K562 (cell line): ENCODE results near the gene NR2C2AP. TPM values are rescaled to one million over a fixed set of nuclear protein-coding genes. Genes with fewer than 3 reads are reported as not detected.

ENCODE experiments used
- DEAF1 ChIP-seq: fragments of 450-650 bp; formaldehyde crosslinking; IDR thresholded peaks from 2 replicates; pipeline ENCODE4 v1.4.0; 2020; ENCODE audit warnings: mild to moderate bottlenecking, moderate library complexity
- DIDO1 ChIP-seq: fragments of 450-650 bp; IDR thresholded peaks from 2 replicates; pipeline ENCODE4 v1.6.1; 2016; ENCODE audit warnings: low read depth, missing biosample characterization, missing genetic modification characterization
- ELK1 ChIP-seq: sonication (generic); formaldehyde crosslinking; IDR thresholded peaks from 2 replicates; pipeline ENCODE4 v1.8.1; 2022; ENCODE audit warnings: missing genetic modification reagents
- PCBP2 ChIP-seq: fragments of 200-400 bp; formaldehyde crosslinking; IDR thresholded peaks from 2 replicates; pipeline ENCODE4 v1.6.1; 2018; ENCODE audit warnings: low read length, low read depth, mild to moderate bottlenecking, moderate library complexity; ENCODE audit not compliant: poor library complexity, severe bottlenecking
- POLR2AphosphoS5 ChIP-seq: IDR thresholded peaks from 2 replicates; pipeline ENCODE4 v1.6.1; 2011; ENCODE audit warnings: mild to moderate bottlenecking, low read depth, low read length, moderate library complexity; ENCODE audit not compliant: control insufficient read depth, insufficient read depth
- PRDM10 ChIP-seq: fragments of 450-650 bp; IDR thresholded peaks from 2 replicates; pipeline ENCODE4 v1.6.1; 2018; ENCODE audit not compliant: partially characterized antibody
- PYGO2 ChIP-seq: fragments of 450-650 bp; IDR thresholded peaks from 2 replicates; pipeline ENCODE4 v1.6.1; 2016; ENCODE audit warnings: mild to moderate bottlenecking, missing genetic modification characterization, moderate library complexity, missing compliant biosample characterization
- THAP12 ChIP-seq: fragments of 250-450 bp; sonication (Bioruptor Pico); IDR thresholded peaks from 2 replicates; pipeline ENCODE4 v1.9.0; 2021; ENCODE audit warnings: mild to moderate bottlenecking, inconsistent platforms
- XRCC5 ChIP-seq: fragments of 200-400 bp; formaldehyde crosslinking; IDR thresholded peaks from 2 replicates; pipeline ENCODE4 v1.6.1; 2017; ENCODE audit warnings: low read depth, mild to moderate bottlenecking, low read length
- ZBTB5 ChIP-seq: fragments of 450-650 bp; IDR thresholded peaks from 2 replicates; pipeline ENCODE4 v1.6.1; 2017; ENCODE audit warnings: antibody characterized with exemption
- ZFP1 ChIP-seq: fragments of 450-650 bp; formaldehyde crosslinking; IDR thresholded peaks from 2 replicates; pipeline ENCODE4 v1.4.0; 2020; ENCODE audit warnings: mild to moderate bottlenecking, mixed read lengths
- ZNF584 ChIP-seq: fragments of 200-800 bp; sonication (Bioruptor generic); IDR thresholded peaks from 2 replicates; pipeline ENCODE4 v1.6.1; 2016; ENCODE audit warnings: low read depth, mild to moderate bottlenecking, missing genetic modification characterization, missing compliant biosample characterization
- ZNF740 ChIP-seq, 3 experiments: fragments of 200-800 bp in 1 of 3; sonication (Bioruptor generic) in 1 of 3; sonication (generic) in 1 of 3; formaldehyde crosslinking in 1 of 3; IDR thresholded peaks; 2 replicates each; pipeline versions ENCODE4 v1.6.1 to v1.8.0; 2016 to 2022; ENCODE audit warnings: mild to moderate bottlenecking in 2 of 3, missing compliant biosample characterization in 2 of 3, missing genetic modification characterization in 2 of 3, missing genetic modification reagents in 1 of 3
- polyA plus RNA-seq, 8 experiments: library from polyadenylated mRNA; depleted of rRNA in 4 of 8; stranded (reverse) in 5 of 8; unstranded in 3 of 8; fragments of >200 nt; fragmentation: Nextera tagmentation in 2 of 8; fragmentation: Illumina TruSeq in 1 of 8; extraction: Ambion mirVana in 2 of 8; extraction: Trizol in 1 of 8; gene quantifications; 2 replicates each; pipeline versions ENCODE4 v1.2.1 to v1.2.3, GENCODE V29; 2011 to 2014; ENCODE audit warnings: inconsistent platforms in 1 of 8, missing spikeins in 1 of 8
- total RNA-seq, 7 experiments: library from RNA; depleted of rRNA in 6 of 7; stranded (reverse); fragments of >200 nt in 6 of 7; fragmentation: Illumina TruSeq in 2 of 7; extraction: Trizol in 2 of 7; gene quantifications; 2 replicates each; pipeline versions ENCODE4 v1.2.1 to v1.2.3, GENCODE V29; 2011 to 2021; ENCODE audit warnings: low replicate concordance in 1 of 7

The NR2C2AP gene
- total and polyA plus RNA-seq, 9 of the 15 experiments (the other 6 are each of a cell fraction or from before 2014, with no cell fraction given) = 23.7 to 77.4 (median 32.4) TPM

GRCh38 chr19:19224852-19225494 lies 21.8 kb upstream of the NR2C2AP start (continued):
- TF ChIP-seq PRDM10 = peak; percentile 10
- TF ChIP-seq DEAF1 (CRISPR knock-in tag) = peak; percentile 46
- TF ChIP-seq DIDO1 (tag) = no peak
- peak; percentile 91 for TF ChIP-seq ZNF740 (CRISPR knock-in tag; IDR thresholded peaks at IDR 0.05)
- TF ChIP-seq ZNF740 (tag; IDR thresholded peaks at IDR 0.05) = no peak
- no peak for TF ChIP-seq ZBTB5
- no peak for TF ChIP-seq PCBP2
- no peak for TF ChIP-seq ZNF584 (CRISPR knock-in tag)
- no peak for TF ChIP-seq POLR2AphosphoS5
- TF ChIP-seq ELK1 = peak; percentile 83; the same call in 1 of the 2 replicates
- no peak for TF ChIP-seq ZFP1 (CRISPR knock-in tag)
- TF ChIP-seq XRCC5 = peak; percentile 93
- no peak for TF ChIP-seq PYGO2
- TF ChIP-seq THAP12 (CRISPR knock-in tag) = 0 out of 2 replicates have a peak, but pooled peaks have one; percentile 42
